ENCODE results near the gene OXNAD1. TPM values are rescaled to one million over a fixed set of nuclear protein-coding genes. Genes with fewer than 3 reads are reported as not detected.

OXNAD1 gene
- total RNA-seq, 1 donor from 2014 or later = 20.2 TPM

GRCh38 chr3:16258177-16258576, 6.8 kb upstream of the OXNAD1 start:
- Histone ChIP-seq H3K4me3 (no peak overlapping the region), H3K9me3 (replicated peaks) (no peaks in the 10 kb centered on the region), H3K27me3 (ENCODE audit: low read depth) (no peaks in the 10 kb centered on the region), H3K36me3 (peaks cover 22% of the 10 kb centered on the region), H3K27ac (replicated peaks) (peak overlapping the region; percentile 7), H3K4me1 (peaks cover 28% of the 10 kb centered on the region)
- no peak for DNase-seq
- intact Hi-C loops (cut with micrococcal nuclease) = no loop called here
- no peak for TF ChIP-seq CTCF (IDR thresholded peaks at IDR 0.05; ENCODE audit: borderline replicate concordance)

GRCh38 chr3:16258866-16259265, 6.1 kb upstream of the OXNAD1 start:
- Histone ChIP-seq H3K36me3 (peaks cover 22% of the 10 kb centered on the region), H3K4me3 (no peak overlapping the region), H3K9me3 (replicated peaks) (no peaks in the 10 kb centered on the region), H3K27me3 (ENCODE audit: low read depth) (no peaks in the 10 kb centered on the region), H3K4me1 (peaks cover 31% of the 10 kb centered on the region), H3K27ac (replicated peaks) (no peak overlapping the region)
- no peak for TF ChIP-seq CTCF (IDR thresholded peaks at IDR 0.05; ENCODE audit: borderline replicate concordance)
- intact Hi-C loops (cut with micrococcal nuclease) = no loop called here
- DNase-seq = no peak

GRCh38 chr3:16260046-16260445, 5.0 kb upstream of the OXNAD1 start:
- Histone ChIP-seq H3K4me3 (no peak overlapping the region), H3K36me3 (peaks cover 22% of the 10 kb centered on the region), H3K9me3 (replicated peaks) (no peaks in the 10 kb centered on the region), H3K4me1 (peaks cover 40% of the 10 kb centered on the region), H3K27me3 (ENCODE audit: low read depth) (no peaks in the 10 kb centered on the region), H3K27ac (replicated peaks) (no peak overlapping the region)
- TF ChIP-seq CTCF (IDR thresholded peaks at IDR 0.05; ENCODE audit: borderline replicate concordance) = no peak
- intact Hi-C loops (cut with micrococcal nuclease) = no loop called here
- no peak for DNase-seq

GRCh38 chr3:16262174-16262573, 2.8 kb upstream of the OXNAD1 start:
- H3K4me1 ChIP-seq = peaks cover 60% of the 10 kb centered on the region
- intact Hi-C loops (cut with micrococcal nuclease) = no loop called here
- no peak for DNase-seq
- H3K36me3 ChIP-seq = peaks cover 22% of the 10 kb centered on the region
- H3K27ac ChIP-seq (replicated peaks) = no peak overlapping the region
- H3K4me3 ChIP-seq = no peak overlapping the region
- H3K9me3 ChIP-seq (replicated peaks) = no peaks in the 10 kb centered on the region
- no peak for TF ChIP-seq CTCF (IDR thresholded peaks at IDR 0.05; ENCODE audit: borderline replicate concordance)
- H3K27me3 ChIP-seq (ENCODE audit: low read depth) = no peaks in the 10 kb centered on the region

GRCh38 chr3:16264174-16264707, 771 bp upstream of the OXNAD1 start:
- Histone ChIP-seq H3K4me3 (peak overlapping the region; percentile 92), H3K27me3 (ENCODE audit: low read depth) (no peaks in the 10 kb centered on the region), H3K4me1 (peaks cover 65% of the 10 kb centered on the region), H3K36me3 (peaks cover 17% of the 10 kb centered on the region), H3K27ac (replicated peaks) (peak overlapping the region; percentile 96), H3K9me3 (replicated peaks) (no peaks in the 10 kb centered on the region)
- intact Hi-C loops (cut with micrococcal nuclease) = no loop called here
- TF ChIP-seq CTCF (IDR thresholded peaks at IDR 0.05; ENCODE audit: borderline replicate concordance) = no peak
- DNase-seq = no peak
